HuH-7 (cell line): ENCODE measurements around the gene LINS1.
A peak's percentile ranks its signal among the peaks of the same experiment; 100 is the strongest.

ENCODE experiments used
- DNase-seq: peaks from one replicate; pipeline ENCODE4 v3.0.0; 2011; ENCODE audit warnings: low spot score

Gene LINS1, protein sequence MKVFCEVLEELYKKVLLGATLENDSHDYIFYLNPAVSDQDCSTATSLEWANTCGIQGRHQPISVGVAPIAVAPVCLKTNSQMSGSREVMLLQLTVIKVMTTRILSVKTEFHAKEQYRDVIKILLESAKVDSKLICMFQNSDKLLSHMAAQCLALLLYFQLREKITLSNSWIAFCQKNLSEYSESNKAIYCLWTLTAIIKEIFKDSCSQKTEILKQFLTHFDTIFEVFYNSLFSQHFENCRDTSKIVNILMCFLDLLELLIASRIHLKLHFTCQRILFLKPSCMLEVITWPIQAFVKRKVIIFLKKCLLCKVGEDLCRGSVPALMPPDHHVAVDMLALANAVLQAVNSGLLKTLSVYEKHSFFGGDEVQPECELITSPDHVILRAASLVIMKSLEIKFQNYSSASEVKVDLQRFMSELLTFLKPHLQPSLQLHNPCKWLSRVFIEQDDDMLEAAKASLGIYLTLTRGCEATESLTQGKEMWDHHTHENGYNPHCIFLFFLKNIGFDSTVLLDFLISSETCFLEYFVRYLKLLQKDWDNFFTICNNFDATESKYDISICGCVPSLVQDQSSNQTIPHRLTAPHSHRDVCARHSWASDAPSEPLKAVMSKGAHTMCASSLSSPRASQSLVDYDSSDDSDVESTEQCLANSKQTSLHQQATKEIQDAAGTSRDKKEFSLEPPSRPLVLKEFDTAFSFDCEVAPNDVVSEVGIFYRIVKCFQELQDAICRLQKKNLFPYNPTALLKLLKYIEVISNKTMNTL

DNA sequence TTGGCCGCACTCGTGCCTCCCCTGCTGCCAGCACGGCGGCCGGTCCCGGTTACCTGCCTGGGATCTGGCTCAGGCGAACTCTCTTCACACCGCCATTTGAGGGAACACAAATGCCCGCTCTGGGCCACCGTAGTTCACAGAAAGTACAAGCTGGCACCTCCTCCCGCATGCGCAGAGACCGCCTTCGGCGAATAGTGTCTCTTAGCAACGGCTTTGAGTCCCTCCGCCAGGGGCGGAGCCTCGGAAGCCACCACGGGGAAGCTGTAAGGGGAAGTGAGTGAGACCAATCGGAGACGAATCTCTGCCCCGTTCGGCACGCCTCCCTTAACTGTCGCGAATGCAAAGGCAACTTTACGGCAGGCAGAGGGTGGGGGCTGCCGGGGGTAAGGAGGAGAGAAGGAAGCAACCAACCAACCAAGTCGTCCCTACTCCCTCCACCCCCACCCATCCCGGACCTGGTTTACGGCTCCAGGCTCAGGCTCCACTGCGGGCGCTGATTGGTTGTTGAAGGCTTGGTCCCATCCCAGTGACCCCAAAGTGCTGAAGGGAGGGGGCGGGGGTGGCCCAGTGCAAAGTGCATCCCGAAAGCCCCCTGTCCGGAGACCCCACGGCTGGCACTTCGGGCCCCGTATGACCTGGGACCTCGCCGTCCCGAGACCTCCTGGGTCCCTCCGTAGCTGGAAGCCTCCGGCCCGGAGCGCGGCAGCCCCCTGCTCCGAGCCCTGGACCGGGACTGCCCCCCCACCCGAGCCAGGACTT, at the start of gene LINS1, which contains the start of gene ASB7:
Gene LINS1, minus strand, starts transcription at position 121 of the 759 bp plus-strand sequence. CDS start 21,342 bp downstream, outside the sequence.
Gene ASB7, plus strand, starts transcription at position 526 of the 759 bp plus-strand sequence. CDS start 9,628 bp downstream, outside the sequence.
- peak; percentile 90 for DNase-seq

DNA sequence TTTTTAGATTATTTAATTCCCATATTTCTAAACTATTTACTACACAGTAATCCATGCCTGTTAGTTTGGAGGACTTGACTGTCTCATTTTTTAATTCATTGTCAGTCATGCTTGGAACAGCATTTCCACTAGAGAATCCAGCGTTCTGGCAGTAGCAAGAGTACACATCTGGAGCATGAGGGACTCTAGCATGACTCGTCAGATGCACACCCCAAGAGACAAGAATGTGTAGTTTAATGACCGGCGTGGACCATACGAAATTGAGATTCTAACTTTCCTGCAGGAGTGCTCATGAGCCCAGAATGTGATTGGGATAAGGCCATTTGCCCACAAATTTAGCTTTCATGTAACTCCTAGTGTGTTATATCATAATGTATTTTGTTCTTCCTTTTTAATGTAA, 49.3 kb upstream of the LINS1 start:
- DNase-seq, result no peak

DNA sequence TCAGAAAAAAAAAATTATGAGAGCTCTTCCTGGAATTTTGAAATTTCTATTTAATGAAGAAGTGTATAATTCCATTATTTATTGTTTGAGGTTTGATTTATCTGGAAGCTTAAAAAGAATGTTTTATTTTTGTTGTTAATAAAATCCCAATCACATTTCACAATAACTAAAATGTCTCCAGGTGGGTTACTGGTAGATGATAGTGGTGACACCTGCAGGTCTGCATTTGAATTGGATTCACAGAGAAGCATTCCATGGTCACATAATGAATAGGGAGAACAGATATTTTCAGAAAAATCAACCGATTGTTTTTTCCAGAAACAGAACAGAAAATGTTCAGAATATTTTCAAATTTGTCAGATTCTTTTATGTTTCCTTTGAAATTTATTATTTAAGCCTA, 48.7 kb upstream of the LINS1 start:
- DNase-seq, result peak; percentile 20

DNA sequence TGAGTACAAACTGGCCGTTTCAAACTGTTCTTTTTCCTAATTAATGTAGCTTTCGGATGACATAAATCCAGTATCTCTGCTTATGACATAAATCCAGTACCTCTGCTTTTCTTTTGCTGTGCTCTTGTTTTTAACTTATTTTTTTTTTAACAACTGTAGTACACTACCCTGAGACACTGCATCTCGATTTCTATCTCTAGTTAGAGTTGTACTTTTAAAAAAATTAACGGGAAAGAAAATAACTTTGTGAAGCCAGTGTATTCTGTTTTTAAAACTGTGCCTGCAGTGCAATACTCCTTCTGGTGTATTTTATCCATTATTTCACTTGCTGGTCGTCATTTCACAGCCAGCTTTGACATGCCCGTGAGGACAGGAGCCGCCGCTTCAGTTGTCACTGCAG, 47.0 kb upstream of the LINS1 start:
- DNase-seq, result no peak

DNA sequence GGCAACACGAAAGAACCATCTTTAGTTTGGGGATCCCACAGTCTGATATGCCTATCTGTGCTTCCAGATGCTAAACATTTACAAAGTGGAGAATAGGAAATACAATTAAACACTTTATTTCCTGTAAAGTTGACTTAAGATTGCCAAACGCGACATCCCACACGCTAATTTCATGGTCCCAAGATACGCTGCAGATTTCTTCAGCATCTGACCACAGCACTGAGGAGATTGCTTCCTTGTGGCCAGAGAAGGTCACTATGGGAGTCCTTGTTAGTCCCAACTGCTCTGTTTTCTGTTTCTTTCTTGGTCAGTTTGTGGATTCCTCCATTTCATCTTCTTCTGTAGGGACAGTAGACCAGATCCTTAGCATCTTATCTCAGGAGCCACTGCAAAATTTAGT, 43.7 kb upstream of the LINS1 start:
- DNase-seq, result no peak

DNA sequence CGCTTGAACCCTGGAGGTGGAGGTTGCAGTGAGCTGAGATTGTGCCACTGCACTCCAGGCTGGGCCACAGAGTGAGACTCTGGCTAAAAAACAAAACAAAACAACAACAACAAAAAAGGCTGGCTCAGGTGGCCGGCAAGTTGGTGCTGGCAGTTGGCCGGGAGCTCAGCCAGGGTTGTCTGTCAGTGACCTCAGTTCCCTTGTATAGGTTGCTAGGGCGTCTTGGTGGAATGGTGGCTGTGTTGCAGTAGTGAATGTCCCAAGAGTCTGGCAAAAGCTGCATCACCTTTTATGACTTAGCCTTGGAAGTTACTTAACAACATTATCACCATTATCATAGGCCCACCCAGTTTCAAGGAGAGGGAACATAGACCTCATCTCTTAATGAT, 41.0 kb upstream of the LINS1 start:
- DNase-seq, result no peak

DNA sequence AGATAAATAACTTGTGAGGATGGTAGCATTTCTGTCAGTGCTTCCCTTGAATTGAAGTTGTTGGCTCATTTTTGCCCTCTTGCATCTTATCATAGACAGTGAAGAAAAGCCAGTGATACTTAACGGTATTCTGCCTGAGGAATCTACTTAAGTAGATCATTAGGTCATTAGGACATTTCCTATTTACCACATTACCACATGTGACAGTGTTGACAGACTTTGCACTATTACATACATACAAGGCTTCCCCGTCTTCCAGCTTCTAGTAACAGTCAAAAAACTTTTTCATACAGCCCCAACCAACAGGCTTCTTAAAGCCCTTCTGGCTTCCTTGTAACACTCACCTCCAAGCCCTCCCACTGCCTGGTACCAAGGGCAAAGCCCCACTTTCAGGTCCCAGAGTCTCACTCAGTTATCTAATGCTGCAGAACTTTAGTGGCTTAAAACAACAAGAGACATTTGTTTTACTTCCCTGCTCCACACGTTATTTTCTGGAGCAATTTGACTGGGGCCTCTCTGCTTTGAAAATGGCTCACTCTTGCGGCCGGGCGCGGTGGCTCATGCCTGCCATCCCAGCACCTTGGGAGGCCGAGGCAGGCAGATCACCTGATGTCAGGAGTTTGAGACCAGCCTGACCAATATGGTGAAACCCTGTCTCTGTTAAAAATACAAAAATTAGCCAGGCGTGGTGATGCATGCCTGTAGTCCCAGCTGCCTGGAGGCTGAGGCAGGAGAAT, 40.4 kb upstream of the LINS1 start:
- no peak for DNase-seq

DNA sequence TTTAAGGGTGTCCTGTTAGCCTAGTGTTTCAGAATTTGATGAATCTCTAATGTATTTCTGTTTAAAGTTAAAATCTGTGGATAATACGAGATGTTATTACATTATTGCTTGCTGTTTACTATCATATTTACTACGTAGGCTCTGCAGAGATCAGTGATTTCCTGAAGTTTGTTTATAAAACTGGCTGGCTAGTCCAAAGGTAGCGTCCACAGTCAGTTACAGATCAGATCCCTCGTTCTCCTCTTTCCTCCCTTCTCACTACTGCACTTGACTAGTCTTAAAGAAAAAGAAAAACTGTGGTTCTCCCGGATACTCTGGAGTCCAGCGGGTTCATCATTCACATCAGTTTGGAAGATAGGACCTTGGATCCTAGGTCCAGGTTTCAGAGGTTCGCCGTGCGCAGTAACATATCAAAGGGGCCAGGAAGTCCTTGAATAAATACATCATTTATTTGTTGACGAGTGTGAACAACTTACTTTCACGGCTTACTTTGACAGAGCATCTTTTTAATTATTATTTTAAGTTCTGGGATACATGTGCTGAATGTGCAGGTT, 36.3 kb upstream of the LINS1 start:
- no peak for DNase-seq

DNA sequence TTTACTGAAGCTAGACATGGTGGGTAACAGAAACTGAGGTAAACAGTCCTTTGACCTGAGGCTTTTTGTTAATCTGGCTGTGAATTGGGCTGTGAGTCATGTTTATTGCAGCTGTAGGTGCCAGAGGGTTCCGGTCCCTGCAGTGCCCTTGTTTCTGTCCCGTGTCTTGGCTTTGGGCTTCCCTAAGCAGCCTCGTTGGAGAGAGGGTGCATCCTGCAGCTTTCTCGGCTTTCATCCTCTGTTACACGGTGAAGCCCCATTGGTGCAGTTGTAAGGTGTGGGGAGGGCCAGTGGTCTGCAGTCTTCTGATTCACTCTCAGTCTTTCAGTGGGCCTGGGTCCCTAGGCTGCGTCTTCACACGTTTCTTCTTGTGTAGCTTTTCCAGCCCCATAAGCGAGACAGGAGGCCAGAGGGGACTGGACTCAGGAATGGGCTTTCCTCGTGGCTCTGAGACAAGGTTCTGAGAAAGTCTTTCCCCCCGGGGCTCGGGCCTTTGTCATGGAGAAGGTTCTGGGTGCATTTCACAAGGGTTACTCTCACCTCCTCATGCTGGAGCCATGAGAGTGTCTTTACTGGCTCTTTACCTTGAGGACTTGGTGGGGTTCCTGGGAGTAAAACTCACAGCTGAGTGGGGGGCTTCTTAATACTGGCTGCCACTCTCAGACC, 33.6 kb upstream of the LINS1 start:
- DNase-seq, result no peak

DNA sequence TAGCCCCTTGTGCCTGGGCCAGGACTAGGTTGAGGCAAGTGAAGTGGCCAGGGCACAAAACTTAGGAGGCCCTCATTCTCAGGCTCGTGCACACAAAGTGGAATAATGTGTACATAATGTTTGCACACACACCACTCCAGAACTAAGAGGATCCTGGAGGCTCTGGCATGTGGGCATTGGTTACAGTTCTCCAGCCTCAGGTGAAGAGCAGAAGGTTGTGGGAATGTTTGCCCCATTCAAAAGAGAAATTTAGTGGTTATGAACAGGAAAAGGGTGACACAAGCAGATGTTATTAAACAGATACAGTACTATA, 31.7 kb upstream of the LINS1 start:
- no peak for DNase-seq

DNA sequence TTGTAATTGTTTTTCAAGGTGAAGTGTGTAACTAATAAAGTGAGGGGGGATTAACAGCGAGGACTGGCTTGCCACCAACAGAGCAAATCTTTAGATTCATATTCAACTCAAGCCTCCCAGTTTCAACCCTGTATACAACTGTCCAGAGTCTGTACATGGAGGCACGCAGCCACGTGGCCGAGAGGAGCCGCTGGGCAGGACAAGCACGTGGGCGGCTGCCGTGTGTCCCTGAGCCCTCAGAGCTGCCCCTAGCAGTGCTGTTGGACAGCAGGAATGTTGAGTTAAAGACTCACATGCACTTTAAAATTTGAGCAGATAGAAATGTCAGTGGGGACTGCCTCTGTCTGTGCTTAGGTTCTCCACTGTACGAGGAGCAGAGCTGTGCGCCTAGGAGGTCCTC, 29.8 kb upstream of the LINS1 start:
- no peak for DNase-seq

DNA sequence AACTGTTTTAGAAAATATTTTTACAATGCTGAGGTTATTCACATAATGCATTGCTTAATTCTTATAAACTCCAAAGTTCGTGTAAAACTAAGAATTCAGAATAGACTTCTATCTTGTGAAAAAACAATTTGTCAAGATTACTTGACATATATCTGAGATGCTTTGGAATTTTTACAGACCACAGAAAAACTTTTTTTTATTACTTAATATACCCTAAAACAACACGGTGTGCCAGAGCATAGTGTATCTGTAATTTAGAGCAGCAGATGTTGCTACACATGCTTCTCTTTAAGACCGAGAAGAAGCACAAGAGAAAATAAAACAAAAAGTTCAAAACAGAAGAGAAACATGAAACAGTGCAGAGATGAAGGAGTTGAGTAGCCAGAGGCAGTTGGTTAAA, 26.8 kb upstream of the LINS1 start:
- no peak for DNase-seq

DNA sequence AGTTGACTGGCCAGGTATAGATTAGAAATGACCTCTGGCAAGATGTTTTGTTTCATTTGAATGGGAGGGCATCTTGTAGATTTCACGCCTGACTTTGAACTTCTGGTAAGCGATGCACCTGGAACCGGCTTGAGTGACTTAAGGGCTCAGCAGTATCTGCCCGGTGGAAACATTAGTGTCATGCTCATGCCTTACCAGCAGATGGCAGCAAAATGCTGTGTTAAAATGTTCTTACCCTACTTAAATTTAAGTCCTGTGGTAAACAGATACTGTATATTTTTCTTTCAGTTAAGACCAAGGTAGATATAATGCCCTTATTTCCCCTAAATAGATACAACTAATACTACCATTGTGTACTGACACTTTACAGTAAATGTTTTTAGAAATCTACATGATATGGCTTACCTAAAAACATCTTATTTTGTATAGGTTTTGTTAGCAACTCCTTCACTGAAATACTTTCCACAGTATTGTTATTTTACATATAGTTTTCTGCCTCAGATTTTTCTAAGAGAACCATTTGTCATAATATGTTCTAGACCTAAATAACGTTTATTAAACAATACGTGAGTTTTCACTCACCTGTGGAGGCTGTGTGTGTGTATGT, 25.9 kb upstream of the LINS1 start:
- DNase-seq, result peak; percentile 56

DNA sequence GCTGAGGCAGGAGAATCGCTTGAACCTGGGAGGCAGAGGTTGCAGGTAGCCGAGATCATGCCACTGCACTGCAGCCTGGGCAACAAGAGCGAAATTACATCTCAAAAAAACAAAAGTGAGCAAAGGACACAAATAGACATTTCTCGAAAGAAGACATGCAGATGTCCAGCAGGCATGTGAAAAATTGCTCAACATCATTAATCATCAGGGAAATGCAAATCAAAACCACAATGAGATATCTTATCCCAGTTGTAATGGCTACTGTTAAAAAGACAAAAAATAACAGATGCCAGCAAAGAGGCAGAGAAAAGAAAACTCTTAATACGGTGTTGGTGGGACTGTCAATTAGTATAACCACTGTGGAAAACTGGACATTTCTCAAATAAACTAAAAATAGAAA, 21.3 kb upstream of the LINS1 start:
- no peak for DNase-seq

DNA sequence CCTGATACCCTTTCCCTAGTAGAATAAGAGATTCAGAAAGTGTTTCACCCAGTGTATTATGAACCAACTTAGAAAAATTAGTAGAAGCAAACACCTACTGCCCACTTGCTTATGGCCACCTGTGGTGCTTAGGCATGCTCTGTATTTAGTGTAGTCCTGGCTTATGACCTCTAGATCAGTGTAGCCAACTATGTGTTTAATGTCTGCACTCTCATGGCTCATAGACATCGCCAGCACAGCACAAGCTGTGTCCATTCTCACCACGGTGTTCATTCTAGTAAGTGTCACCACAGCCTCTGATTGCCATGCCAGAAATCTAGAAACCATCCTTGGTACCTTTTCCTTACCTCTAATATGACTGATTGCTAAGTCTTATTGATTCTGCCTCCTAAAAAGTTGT, 14.7 kb upstream of the LINS1 start:
- DNase-seq, result no peak

DNA sequence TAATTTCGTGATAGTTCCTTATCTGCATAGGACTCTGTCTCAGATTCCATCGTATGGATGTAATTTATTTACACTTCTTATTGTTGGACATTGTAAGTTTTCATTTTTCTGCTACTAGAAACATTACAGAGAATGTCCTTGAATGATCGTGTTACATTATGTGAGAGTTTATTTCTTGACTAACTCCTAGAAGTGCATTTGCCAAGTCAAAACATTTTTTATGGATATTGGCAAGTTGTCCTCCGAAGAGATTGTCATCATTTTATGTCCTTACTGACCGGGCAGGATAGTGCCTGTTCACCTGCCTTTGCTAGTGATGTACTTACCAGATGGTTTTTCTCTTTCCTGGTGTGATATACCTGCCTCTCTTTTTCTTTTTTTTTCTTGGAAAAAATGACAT, 13.8 kb upstream of the LINS1 start:
- DNase-seq, result no peak

DNA sequence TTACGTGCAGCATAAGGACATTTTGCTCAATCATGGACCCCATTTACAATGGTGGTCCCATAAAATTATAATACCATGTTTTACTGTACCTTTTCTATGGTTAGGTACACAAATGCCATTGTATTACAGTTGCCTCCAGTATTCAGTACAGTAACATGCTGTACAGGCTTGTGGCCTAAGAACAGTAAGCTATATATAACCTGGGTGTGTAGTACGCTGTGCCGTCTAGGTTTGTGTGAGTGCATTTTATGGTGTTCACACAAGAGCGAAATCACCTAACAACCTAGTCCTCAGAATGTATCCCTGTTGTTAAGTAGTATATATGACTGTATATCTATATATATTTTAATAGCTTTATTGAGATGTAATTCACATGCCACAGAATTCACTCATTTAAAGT, 12.9 kb upstream of the LINS1 start:
- no peak for DNase-seq

DNA sequence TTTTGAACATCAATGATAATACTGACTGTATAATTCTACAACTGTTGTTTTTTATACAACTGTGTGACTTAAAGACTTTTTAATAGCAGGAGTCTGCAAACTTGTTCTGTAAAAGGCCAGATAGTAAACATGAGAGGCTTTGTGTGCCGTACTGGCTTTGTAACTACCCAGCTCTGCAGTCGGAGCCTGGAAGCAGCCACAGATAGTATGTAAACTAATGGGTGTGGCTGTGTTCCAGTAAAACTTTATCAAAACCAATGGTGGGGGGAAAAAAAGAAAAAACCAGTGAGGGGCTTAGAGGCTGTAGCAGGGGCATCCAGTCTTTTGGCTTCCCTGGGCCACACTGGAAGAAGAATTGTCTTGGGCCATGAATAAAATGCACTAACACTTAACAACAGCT, 12.4 kb upstream of the LINS1 start:
- DNase-seq, result no peak

DNA sequence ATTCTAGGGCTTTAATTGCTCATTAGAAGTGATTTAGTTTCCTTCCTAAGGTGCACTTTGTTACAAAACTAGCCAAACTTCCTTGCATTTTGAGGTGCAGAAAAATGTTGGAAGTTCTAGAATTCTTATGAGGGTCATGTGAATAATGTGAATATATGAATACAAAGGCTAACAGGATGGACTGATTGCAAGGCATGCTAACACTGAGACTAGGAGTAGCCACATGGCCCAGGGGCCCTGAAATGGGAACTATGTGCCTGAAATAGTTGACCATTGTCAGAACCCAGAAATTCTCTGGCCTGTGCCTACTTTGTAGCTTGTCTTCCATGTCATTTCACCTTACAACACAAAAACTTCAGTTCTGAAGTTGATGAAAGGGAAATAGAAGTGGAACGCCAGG, 11.2 kb upstream of the LINS1 start:
- no peak for DNase-seq

DNA sequence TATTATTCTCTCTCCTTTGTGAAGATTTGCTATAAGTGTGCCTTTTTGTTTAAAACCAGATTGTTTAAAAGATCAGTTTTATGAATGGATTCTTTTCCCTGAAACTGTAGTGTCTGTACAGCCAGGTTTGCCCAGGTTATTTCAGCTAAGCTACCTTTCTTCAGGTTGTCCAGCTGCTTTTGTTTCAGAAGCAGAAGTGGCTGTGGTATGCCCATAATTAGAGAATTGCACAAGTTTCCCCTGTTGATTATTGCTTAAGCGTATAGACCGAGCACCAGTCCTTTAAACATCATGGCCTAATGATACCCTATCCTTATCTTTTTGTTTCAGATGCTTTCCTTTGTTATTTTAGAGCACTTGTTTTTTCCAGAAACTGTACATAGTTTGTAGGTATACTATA, 10.6 kb upstream of the LINS1 start:
- no peak for DNase-seq

DNA sequence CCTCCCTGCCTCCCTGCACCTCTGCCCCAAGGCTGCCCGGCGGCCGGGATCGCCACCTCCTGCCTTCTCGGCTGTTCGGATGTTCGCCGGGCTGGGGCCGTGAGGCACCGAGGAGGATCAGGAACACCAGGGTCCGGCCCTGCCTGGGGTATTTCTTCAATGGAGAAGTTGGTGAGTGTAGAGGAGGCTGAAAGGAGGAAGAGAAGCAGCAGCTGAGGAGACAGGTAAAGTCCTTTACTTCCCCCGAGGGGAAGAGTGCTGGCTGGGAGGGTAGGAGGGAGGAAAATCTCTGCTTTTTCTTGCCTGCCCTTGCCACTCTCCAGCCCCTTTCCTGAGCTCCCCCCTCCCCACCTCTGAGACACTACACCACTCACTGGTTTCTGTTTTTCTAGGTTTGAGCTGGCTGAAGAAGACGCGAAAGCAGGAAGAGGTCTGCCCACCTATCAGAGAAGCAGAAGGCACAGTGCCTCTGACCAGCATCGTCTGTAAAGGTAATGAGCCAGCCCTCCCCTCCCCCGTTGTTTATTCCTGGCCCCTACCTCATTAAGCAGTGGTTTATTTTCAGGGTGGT, 924 bp upstream of the LINS1 start:
- DNase-seq, result no peak
